ENCODE data around the gene WDR1. TPM values are rescaled to one million over a fixed set of nuclear protein-coding genes. Genes with fewer than 3 reads are reported as not detected.
"Not testable (repeated sequence)": the region's sequence is repeated elsewhere in the genome, so short reads cannot be mapped to it uniquely, and the experiment has no call there.

Gene WDR1
- polyA plus RNA-seq, 6 donors from 2014 or later = 145 to 210 (median 186) TPM

DNA sequence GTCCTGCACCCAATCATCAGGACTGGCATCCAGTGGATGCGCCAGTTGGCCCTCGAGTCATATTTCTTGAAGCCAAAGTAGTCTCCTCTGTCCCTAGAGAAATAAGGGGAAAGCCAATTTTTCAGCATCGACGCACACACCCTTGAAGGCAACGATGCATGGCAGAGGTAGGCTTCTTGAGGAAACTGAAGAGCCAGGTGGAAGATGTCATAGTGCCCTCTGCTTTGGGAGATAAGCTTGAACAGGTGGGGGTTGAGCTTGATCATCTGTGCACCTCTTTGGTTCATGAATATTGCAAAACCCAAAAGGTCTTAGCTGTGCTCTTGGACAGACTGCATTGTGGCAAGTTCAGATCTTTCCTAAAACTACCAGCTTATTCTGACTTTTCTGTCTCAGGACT lies 34.6 kb upstream of the WDR1 start:
- ATAC-seq (ENCODE audit: low read depth in 2 of 2) (peak; percentile 98), DNase-seq (peak; percentile 70)
- Mint-ChIP-seq H3K4me1 (peaks cover 19 to 27% (median 21%) of the 10 kb centered on the region in 3 donors), H3K36me3 (no peaks in the 10 kb centered on the region), H3K27ac (peak overlapping the region in 3 of 6 donors; percentile 35 to 80 (median 61)), H3K27me3 (peaks cover 10 to 36% (median 32%) of the 10 kb centered on the region in 3 donors), H3K4me3 (peak overlapping the region in 4 of 8 donors; percentile 15 to 62 (median 38)), H3K9me3 (no peaks in the 10 kb centered on the region)

DNA sequence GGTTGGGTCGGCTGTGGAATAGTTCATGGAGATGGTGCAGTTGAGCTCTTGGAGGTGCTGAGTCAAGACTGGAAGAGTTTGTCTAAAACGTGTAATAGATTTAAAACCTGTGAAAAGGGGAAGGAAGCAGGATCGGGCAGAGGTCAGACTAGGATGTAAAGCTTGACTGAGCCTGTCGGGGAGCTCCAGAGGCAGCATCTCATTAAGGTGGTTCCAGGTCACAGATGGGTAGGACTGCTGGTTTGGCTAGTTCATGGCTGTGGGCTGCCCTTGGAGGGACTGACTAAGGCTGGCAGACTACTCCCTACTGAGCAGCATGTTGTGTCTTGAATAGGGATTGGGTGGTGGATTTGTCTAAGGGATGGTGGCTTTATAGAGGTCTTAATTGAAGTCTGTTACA lies 28.4 kb upstream of the WDR1 start:
- Mint-ChIP-seq H3K4me1 (peaks cover 10 to 15% (median 14%) of the 10 kb centered on the region in 3 donors), H3K36me3 (no peaks in the 10 kb centered on the region), H3K4me3 (peak overlapping the region in 1 of 8 donors; percentile 26), H3K27ac (no peak overlapping the region), H3K27me3 (peaks cover 19 to 39% (median 29%) of the 10 kb centered on the region in 3 donors), H3K9me3 (no peaks in the 10 kb centered on the region)
- ATAC-seq (ENCODE audit: low read depth in 2 of 2) (peak; percentile 90 to 93), DNase-seq (peak; percentile 14)

DNA sequence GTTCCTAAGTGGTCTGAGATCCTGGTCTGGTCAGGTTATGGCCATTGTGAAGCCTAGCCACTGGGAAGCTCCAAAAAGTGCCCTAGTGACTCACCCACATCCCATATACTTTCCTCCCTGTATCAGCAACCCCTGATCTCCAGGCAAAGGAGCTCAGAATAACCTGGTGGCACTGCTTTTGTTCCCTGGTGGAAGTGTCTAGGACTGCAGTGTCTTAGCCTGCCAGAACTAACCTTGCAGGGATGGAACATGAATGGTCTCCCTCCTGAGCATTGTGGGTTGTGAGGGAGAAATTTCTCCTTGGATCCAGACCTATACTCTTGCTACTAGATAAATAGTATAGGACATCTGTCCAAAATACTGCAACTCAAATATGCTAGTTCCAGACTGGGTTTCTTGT lies 27.9 kb upstream of the WDR1 start:
- DNase-seq (no peak), ATAC-seq (ENCODE audit: low read depth in 2 of 2) (no peak)
- Mint-ChIP-seq H3K4me1 (peaks cover 10 to 15% (median 13%) of the 10 kb centered on the region in 3 donors), H3K36me3 (no peaks in the 10 kb centered on the region), H3K27me3 (peaks cover 19 to 37% (median 24%) of the 10 kb centered on the region in 3 donors), H3K9me3 (no peaks in the 10 kb centered on the region), H3K27ac (no peak overlapping the region), H3K4me3 (peak overlapping the region in 1 of 8 donors; percentile 54)

DNA sequence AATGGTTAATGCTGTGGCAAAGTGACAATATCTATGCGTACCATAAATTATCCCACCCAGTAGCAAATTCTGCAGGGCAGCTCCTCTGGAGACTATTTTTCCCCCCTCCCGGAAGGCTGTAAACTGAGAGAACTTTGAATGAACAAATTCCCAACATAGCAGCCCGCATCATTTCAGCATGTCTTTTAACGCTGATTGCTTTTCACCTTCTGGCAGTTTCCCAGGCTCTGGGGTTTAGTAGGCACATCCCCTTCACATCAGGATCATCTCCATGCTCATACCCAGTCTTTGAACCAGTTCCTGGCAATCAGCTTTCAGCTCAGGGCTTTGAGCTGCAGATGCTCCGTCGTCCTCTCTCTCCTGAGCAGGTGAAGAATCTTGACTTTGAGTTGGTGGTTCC lies 26.6 kb upstream of the WDR1 start:
- Mint-ChIP-seq H3K27ac (no peak overlapping the region), H3K4me1 (peaks cover 10 to 15% (median 13%) of the 10 kb centered on the region in 3 donors), H3K9me3 (no peaks in the 10 kb centered on the region), H3K36me3 (no peaks in the 10 kb centered on the region), H3K4me3 (no peak overlapping the region), H3K27me3 (peaks cover 22 to 29% (median 23%) of the 10 kb centered on the region in 3 donors)
- DNase-seq (no peak), ATAC-seq (ENCODE audit: low read depth in 2 of 2) (no peak)

DNA sequence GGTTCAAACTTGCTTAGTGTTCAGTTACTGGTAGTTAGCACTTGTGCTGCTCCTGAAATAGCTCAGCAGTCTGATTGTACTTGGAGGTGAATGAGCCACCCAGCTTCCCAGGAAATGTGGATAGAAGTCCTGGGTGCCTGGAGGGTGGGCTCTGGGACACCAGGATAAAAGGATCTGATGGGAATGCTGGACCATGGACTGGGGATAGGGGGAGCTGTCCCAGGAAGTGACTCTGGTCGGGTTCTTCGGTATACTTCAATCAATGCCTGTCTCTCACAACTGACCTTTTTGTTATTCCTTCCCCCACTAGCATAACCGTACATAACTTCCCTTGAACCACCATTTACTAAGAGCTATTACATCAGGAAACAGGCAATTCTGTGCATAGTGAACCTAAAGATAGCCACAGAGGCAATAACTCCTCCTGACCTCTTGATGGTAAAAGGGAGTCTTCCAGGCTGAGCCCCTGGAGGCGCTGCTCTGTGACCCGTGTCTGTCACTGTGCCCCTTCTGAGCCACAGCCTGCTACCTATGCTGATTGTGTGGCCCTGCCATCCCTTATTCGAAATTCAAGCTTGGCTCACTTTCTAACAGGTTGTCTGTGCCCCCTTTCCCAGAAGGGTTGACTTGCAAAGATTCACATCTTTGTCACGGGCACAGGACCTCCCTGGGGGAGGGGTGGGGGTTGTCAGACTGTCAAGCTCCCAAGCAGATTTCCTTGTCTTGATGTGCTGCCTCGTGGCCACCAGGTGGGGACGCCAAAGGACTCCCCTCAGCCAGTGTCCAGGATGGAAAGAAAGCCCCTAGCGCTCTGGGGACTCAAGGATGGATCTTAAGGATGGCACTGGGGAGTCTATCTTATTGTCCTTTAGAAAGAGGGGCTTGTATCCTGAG lies 24.5 kb upstream of the WDR1 start:
- Mint-ChIP-seq H3K36me3 (no peaks in the 10 kb centered on the region), H3K27ac (peak overlapping the region in 1 of 6 donors; percentile 24), H3K9me3 (no peaks in the 10 kb centered on the region), H3K4me1 (peaks cover 10 to 15% (median 13%) of the 10 kb centered on the region in 3 donors), H3K27me3 (peaks cover 14 to 22% (median 18%) of the 10 kb centered on the region in 3 donors), H3K4me3 (no peak overlapping the region)
- no peak for ATAC-seq (ENCODE audit: low read depth in 2 of 2)
- DNase-seq = no peak

DNA sequence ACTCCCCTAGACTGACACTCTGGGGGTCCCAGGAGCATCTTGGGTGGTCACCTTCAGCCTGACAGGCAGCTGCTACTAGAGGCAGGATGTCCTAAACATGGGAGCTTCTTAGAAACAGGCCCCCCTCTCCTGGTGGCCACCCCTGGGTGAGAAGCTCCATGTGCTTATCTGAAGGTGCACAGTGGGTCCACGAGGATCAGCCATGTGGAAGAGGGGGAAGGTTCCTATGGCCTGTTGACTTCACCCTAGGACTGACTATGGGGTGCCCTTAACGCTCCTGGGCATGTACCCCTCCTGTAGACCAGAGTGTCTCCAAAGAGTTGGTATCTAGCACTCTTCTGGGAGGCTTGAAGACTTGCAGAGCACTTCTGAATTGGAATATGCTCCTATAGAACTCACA lies 22.9 kb upstream of the WDR1 start:
- Mint-ChIP-seq H3K4me3 (no peak overlapping the region), H3K27me3 (peaks cover 8 to 16% (median 14%) of the 10 kb centered on the region in 3 donors), H3K9me3 (no peaks in the 10 kb centered on the region), H3K36me3 (no peaks in the 10 kb centered on the region), H3K4me1 (peaks cover 0 to 5% (median under 1%) of the 10 kb centered on the region in 3 donors), H3K27ac (no peak overlapping the region)
- ATAC-seq (ENCODE audit: low read depth in 2 of 2) (no peak), DNase-seq (no peak)

DNA sequence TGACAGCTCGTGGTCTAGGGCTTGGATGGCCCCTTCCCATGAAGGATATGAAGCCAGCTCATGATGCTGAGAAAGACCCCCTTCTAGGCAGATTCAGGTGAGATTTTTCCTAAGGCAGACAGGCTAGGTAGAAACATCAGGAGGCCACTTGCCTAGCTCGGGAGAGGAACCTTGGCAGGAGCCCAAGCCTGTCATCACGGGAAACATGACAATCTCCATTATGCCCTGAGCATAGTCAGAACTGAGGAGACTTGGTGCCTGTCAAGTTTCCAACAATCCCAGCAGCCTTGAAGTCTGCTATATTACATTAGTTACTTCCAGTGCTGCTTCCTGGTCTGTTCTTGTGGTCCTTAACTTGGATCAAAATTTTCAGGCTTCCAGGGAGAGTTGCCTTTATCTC lies 18.7 kb upstream of the WDR1 start:
- Mint-ChIP-seq H3K27me3 (peaks cover 15 to 22% (median 17%) of the 10 kb centered on the region in 3 donors), H3K9me3 (no peaks in the 10 kb centered on the region), H3K36me3 (no peaks in the 10 kb centered on the region), H3K4me1 (no peaks in the 10 kb centered on the region), H3K4me3 (no peak overlapping the region), H3K27ac (no peak overlapping the region)
- ATAC-seq (ENCODE audit: low read depth in 2 of 2) (no peak), DNase-seq (no peak)

DNA sequence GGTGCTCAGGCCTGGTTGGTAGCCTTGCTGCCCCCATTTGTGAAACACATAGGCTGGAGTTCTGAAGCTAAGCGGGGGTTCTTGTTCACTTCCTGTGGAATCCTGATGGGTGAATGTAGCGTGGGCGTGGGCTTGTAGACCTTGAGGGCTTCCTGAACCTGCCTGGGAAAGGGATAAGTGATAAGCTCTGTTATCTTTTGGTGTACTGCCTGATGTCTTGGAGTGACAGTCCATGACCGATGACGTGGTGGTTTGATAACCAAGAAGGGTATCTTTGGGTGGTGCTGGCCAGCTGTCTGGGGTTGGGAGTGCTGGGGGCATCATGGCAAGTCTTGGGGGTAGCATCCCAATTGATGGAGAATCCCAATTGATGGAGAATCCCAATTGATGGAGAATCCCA lies 17.5 kb upstream of the WDR1 start:
- Mint-ChIP-seq H3K27ac (peak overlapping the region in 2 of 6 donors; percentile 32 to 80), H3K27me3 (peaks cover 15 to 25% (median 22%) of the 10 kb centered on the region in 3 donors), H3K4me3 (no peak overlapping the region), H3K4me1 (no peaks in the 10 kb centered on the region), H3K36me3 (no peaks in the 10 kb centered on the region), H3K9me3 (no peaks in the 10 kb centered on the region)
- no peak for ATAC-seq (ENCODE audit: low read depth in 2 of 2)
- DNase-seq = no peak

DNA sequence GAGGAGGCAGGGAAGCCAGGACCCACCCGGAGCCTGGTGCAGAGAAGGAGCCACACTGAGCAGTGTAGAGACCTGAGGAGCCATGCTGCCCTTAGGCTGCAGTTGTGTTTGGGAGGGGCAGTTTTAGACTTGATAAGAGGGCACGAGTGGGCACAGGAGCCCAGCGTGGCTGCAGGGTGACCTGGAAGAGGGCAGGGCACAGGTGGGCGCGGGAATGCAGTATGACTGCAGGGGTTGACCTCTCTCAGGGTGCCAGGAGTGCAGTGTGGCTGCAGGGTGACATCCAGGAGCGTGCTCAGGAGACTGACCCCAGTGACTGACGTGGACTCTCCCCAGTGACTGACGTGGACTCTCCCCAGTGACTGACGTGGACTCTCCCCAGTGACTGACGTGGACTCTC lies 14.6 kb upstream of the WDR1 start:
- ATAC-seq (ENCODE audit: low read depth in 2 of 2) = no peak
- peaks cover 22 to 25% (median 25%) of the 10 kb centered on the region in 3 donors for H3K27me3 Mint-ChIP-seq
- H3K4me1 Mint-ChIP-seq = no peaks in the 10 kb centered on the region
- no peak overlapping the region for H3K27ac Mint-ChIP-seq
- no peaks in the 10 kb centered on the region for H3K36me3 Mint-ChIP-seq
- no peak for DNase-seq
- H3K9me3 Mint-ChIP-seq = no peaks in the 10 kb centered on the region
- H3K4me3 Mint-ChIP-seq = no peak overlapping the region

DNA sequence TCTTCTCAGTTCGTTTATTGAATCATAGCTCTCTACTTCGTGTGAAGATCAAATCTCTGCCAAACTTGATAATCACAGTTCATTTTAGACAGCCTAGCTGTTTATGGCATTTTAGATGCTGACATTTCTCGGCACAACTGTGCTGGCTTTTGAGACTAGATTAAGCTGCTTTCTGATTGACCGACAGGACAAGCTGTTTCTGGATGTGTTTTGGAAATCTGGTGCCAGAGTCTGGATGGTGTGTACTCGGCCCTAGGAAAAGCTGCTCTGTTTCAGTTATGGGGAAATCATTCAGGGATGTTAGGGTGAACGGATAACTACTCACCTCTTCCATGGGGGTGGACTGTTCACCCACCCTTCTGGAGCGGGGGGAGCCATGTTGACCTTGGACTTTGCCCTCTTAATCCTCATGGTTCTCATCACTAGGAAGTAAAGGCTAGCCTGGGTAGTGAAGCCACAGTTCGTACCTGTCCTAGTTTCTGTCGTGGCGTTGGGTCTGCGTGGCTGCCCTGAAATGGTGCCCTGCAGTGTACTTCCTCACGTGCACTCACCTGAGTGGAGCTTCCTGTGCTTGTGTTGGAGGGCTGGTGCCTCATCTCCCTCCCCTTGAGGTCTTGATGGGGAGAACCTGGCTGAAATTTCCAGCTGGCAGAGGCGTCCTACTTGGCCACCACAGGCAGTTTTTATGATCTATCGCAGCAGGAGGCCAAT lies 13.7 kb upstream of the WDR1 start:
- peaks cover 22 to 33% (median 25%) of the 10 kb centered on the region in 3 donors for H3K27me3 Mint-ChIP-seq
- ATAC-seq (ENCODE audit: low read depth in 2 of 2) = no peak
- no peaks in the 10 kb centered on the region for H3K9me3 Mint-ChIP-seq
- no peak overlapping the region for H3K4me3 Mint-ChIP-seq
- no peaks in the 10 kb centered on the region for H3K4me1 Mint-ChIP-seq
- H3K36me3 Mint-ChIP-seq = no peaks in the 10 kb centered on the region
- H3K27ac Mint-ChIP-seq = no peak overlapping the region
- DNase-seq = no peak

DNA sequence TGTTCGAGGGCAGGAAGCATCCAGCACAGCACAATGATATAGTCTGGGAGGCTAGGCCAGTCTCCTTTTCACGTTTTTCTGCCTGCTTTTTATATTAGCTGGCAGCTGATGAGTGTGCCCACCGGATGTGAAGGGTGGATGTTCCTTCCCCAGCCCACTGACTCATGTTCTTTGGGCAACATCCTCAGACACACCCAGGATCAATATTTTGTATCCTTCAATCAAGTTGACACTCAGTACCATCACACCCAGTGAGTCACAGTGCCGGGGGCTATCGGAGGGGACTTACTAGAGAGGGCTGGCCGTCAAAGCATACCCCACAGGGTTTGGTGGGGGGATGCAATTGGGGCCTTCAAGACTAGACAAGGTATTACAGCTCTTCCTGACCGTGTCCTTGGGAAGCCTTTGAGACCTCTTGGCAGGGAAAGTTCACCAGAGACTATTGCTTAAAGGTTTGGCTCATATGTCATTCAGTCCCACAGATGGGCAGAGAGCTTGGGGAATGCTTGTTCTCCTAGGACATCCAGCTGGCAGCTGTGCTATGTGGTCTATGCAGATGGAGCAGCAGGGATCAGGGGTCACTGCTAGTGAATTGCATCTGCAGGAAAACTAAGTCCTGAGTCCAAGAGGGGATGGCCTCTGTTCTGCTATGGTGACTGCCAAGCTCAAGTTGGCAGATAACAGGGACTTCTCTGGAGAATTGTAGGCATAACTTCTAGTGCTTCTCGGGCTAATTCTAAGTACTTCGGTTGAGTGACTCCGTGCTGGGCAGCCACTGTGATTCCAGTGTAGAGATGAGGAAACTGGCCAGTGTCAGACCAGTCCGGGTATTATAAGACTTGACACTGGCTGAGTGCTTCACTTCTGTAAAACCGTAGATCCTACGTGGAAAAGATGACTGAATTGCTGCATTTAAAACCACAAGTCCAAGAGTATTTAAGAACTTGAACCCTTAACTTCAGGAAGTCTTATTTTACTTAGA lies 12.9 kb upstream of the WDR1 start:
- H3K27me3 Mint-ChIP-seq = peaks cover 22 to 39% (median 25%) of the 10 kb centered on the region in 3 donors
- DNase-seq (no peak), ATAC-seq (ENCODE audit: low read depth in 2 of 2) (no peak)
- H3K27ac Mint-ChIP-seq = peak overlapping the region in 2 of 6 donors; percentile 19 to 56
- no peaks in the 10 kb centered on the region for H3K36me3 Mint-ChIP-seq
- H3K4me1 Mint-ChIP-seq = no peaks in the 10 kb centered on the region
- no peaks in the 10 kb centered on the region for H3K9me3 Mint-ChIP-seq
- H3K4me3 Mint-ChIP-seq = no peak overlapping the region

DNA sequence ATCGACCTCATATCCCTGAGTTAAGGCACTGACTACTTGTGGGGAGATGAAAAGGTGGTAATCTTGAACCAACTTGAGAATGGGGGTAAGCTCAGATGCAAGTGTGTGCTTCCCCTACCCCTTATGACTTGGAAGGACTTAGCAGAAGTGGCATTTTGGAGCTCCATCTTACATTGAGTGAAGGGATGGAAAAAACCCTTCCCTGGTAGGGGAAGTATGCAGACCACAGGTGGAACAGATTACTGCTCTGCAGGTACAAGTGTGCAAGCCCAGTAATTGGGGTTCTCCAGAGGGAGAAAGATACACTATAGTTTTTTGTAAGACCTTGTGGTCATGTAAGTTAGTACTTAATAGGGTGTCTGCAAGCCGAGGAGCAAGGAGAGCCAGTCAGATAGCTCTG lies 12.2 kb upstream of the WDR1 start:
- no peaks in the 10 kb centered on the region for H3K9me3 Mint-ChIP-seq
- DNase-seq (no peak), ATAC-seq (ENCODE audit: low read depth in 2 of 2) (no peak)
- peaks cover 0 to 6% (median 0%) of the 10 kb centered on the region in 3 donors for H3K4me1 Mint-ChIP-seq
- H3K27me3 Mint-ChIP-seq = peaks cover 17 to 33% (median 20%) of the 10 kb centered on the region in 3 donors
- H3K36me3 Mint-ChIP-seq = no peaks in the 10 kb centered on the region
- peak overlapping the region in 1 of 6 donors; percentile 19 for H3K27ac Mint-ChIP-seq
- H3K4me3 Mint-ChIP-seq = no peak overlapping the region

DNA sequence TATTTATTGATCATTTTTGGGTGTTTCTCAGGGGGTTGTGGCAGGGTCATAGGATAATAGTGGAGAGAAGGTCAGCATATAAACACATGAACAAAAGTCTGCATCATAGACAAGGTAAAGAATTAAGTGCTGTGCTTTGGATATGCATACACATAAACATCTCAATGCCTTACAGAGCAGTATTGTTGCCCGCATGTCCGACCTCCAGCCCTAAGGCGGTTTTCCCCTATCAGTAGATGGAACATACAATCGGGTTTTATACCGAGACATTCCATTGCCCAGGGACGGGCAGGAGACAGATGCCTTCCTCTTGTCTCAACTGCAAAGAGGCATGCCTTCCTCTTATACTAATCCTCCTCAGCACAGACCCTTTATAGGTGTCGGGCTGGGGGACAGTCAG lies 10.9 kb upstream of the WDR1 start:
- not testable (repeated sequence) for H3K4me3 Mint-ChIP-seq

More for the DNA sequence above, 10.9 kb upstream of the WDR1 start:
- H3K9me3 Mint-ChIP-seq; DNase-seq; H3K4me1 Mint-ChIP-seq; H3K36me3 Mint-ChIP-seq; H3K27ac Mint-ChIP-seq; ATAC-seq (ENCODE audit: low read depth in 2 of 2): not testable (repeated sequence)
- H3K27me3 Mint-ChIP-seq = peaks cover 11 to 27% (median 15%) of the 10 kb centered on the region in 3 donors

Data from naive B cell (primary cell).